GM12801 (cell line): Measurements from ENCODE around the gene TARP.

Experiments
- TF ChIP-seq, protein P1 (sequence below): IDR thresholded peaks from one replicate; pipeline ENCODE4 v1.5.1; 2011; ENCODE audit warnings: control low read depth; ENCODE audit not compliant: insufficient read length; ENCODE audit errors: extremely low read depth

The TARP gene

DNA sequence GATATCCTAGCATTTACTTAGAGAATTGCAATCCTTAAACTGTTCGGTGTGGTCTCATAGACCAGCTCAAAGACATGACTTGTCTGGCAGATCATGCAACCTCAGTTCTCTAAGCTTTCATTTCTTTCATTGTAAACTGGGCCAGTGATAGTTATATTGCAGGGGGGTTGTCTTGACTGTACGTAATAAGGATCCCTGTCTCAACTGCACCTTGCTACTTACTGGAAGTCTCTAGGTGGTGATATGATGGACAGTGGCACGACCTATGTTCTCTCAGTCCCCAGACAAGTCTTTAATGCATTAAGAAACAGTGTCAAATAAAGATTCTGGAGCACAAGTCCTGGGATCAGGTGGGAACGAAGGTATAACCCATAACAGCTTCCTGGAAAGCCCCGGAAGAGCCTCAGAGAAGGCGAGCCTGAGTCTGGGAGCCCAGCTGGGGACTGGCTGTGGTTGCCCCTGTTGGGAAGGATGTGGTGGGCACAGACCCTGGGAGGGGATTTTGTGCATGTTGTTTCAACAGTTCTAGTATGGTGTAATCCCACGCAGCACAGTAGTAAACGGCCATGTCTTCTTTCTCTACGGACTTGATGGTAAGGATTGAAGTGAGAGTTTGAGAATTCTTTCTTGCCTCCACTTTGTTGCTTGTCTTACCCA is 26.0 kb upstream of the TARP start:
- TF ChIP-seq, protein P1, sequence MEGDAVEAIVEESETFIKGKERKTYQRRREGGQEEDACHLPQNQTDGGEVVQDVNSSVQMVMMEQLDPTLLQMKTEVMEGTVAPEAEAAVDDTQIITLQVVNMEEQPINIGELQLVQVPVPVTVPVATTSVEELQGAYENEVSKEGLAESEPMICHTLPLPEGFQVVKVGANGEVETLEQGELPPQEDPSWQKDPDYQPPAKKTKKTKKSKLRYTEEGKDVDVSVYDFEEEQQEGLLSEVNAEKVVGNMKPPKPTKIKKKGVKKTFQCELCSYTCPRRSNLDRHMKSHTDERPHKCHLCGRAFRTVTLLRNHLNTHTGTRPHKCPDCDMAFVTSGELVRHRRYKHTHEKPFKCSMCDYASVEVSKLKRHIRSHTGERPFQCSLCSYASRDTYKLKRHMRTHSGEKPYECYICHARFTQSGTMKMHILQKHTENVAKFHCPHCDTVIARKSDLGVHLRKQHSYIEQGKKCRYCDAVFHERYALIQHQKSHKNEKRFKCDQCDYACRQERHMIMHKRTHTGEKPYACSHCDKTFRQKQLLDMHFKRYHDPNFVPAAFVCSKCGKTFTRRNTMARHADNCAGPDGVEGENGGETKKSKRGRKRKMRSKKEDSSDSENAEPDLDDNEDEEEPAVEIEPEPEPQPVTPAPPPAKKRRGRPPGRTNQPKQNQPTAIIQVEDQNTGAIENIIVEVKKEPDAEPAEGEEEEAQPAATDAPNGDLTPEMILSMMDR, result no peak

GRCh38 chr7:38296059-38296857 is 22.8 kb upstream of the TARP start:
- TF ChIP-seq, protein P1, result no peak

DNA sequence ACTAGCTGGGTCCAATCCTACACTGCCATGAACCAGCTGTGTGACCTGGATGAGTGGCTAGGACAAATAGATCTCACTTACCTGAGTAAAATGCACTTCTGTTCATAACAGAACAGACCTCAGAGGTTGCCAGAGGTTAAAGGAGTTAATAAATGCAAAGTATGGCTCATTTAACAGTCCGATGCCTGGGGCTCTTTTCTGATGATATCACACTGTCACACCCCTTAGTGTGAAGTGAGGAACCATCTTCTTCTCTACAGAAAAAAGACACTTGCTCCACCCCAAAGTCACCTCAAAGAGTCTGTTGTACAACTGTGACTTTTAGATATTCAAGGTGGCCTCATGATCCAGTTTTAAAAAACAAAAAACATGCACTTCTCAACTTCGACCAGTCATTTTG is 21.5 kb upstream of the TARP start:
- TF ChIP-seq, protein P1, result no peak

DNA sequence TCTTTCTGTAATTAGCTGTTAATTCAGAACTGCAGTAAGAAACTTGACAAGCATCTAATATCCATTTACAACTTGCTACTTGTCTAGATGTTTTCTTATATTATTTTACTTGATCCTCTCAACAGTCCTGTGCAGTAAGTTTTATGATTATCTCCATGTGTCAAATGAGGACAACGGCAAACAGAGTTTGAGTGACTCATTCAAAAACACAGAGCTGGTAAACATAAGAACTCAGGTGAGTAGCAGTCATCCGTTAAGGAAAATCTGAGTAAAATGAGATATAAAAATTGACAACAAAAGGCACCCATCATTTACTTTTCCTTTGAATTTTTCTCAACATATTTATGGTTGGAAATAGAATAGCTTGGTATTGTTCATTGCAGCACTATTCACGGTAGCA is 19.0 kb upstream of the TARP start:
- TF ChIP-seq, protein P1, result no peak

- TF ChIP-seq, protein P1, result no peak
Measured at GRCh38 chr7:38291650-38292049, 18.2 kb upstream of the TARP start.

- TF ChIP-seq, protein P1, result no peak
Measured at GRCh38 chr7:38291117-38291647, 17.7 kb upstream of the TARP start.

DNA sequence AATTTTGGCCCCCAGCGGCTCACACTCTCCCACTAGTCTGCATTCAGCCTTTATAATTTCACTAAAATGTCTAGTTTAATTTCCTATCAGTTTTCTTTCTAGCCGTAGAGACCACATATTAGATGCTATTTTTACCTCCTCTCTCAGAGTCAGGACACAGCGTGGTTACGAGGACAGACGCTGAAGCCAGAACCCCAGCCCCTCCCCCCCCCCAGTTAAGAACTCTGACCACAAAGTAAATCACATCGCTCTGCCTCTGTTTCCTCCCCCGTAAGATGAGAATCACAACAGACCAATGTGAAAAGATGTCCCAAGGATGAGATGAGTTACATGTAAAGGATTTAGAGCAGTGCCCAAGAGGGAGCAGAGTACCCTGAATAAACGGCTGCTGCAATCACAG is 11.1 kb upstream of the TARP start:
- TF ChIP-seq, protein P1, result no peak
